CD4-positive, alpha-beta T cell treated with Interleukin-15 for 4 hours (primary cell): ENCODE results near the gene EEF2K.

Experiments used
- DNase-seq: peaks from one replicate; pipeline ENCODE4 v3.0.0-alpha.2; 2020; ENCODE audit warnings: low spot score

The EEF2K gene

GRCh38 chr16:22336581-22336980 lies 130.5 kb downstream of the EEF2K start:
- DNase-seq, result no peak

DNA sequence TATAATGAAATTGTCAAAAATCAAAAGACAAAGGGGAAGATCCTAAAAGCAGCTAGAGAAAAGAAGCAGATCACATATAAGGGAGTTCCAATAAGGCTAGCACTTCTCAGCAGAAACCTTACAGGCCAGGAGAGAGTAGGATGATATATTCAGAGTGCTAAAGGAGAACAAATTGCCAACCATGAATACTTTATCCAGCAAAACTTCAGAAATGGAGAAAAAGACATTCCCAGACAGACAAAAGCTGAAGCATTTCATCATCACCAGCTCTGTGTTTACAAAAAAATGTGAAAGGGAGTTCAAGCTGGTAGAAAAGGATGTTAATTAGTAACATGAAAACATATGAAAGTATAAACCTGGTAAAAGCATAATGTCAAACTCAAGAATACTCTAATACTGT lies 131.0 kb downstream of the EEF2K start:
- no peak for DNase-seq

- no peak for DNase-seq
These were observed 132.0 kb downstream of the EEF2K start for GRCh38 chr16:22337849-22338635.
